Mammary epithelial cell (primary cell): ENCODE measurements around the gene MED4.

ENCODE experiments used
- EZH2 ChIP-seq: IDR thresholded peaks from 2 replicates; pipeline ENCODE4 v1.6.1; 2012; ENCODE audit warnings: low read length, inconsistent platforms, borderline replicate concordance
- TF ChIP-seq, protein P1 (sequence below), 2 donors: IDR thresholded peaks in 1 of 2; conservative IDR thresholded peaks in 1 of 2; 2 replicates each; pipeline ENCODE4 v1.5.1; 2011 to 2012; ENCODE audit warnings: inconsistent platforms in 2 of 2, low read length in 2 of 2, mild to moderate bottlenecking in 2 of 2, control low read depth in 1 of 2, low read depth in 1 of 2; ENCODE audit not compliant: insufficient read depth in 1 of 2; ENCODE audit errors: extremely low read depth in 1 of 2

DNA sequence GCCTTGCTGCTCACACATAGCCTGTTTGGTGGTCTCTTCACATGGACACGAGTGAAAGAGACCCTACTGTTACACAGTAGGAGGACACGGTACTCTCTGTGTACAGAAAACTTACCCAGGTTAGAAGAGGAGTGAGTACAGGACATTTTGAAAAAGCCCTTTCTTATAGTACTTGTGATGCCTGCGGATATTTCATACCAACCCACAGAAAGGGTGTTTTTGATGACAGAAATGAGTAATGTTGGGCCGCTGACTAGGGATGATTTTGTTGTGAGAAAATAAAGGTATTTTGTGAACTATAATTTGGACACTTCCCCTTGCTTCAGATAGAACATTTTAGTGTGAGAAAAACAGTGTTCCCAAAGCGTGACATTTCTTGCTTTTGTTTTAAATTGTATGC, 39.2 kb downstream of the MED4 start:
- TF ChIP-seq, protein P1, sequence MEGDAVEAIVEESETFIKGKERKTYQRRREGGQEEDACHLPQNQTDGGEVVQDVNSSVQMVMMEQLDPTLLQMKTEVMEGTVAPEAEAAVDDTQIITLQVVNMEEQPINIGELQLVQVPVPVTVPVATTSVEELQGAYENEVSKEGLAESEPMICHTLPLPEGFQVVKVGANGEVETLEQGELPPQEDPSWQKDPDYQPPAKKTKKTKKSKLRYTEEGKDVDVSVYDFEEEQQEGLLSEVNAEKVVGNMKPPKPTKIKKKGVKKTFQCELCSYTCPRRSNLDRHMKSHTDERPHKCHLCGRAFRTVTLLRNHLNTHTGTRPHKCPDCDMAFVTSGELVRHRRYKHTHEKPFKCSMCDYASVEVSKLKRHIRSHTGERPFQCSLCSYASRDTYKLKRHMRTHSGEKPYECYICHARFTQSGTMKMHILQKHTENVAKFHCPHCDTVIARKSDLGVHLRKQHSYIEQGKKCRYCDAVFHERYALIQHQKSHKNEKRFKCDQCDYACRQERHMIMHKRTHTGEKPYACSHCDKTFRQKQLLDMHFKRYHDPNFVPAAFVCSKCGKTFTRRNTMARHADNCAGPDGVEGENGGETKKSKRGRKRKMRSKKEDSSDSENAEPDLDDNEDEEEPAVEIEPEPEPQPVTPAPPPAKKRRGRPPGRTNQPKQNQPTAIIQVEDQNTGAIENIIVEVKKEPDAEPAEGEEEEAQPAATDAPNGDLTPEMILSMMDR (conservative IDR thresholded peaks at IDR 0.05 in 1 of 2, IDR thresholded peaks at IDR 0.05 in 1 of 2; ENCODE audit: extremely low read depth in 1 of 2, insufficient read depth in 1 of 2, low read depth in 1 of 2, low read length in 2 of 2): no peak
- TF ChIP-seq EZH2: no peak
